Memory B cell (primary cell): ENCODE results near the gene HSPBP1.
"Not testable (repeated sequence)": the region's sequence is repeated elsewhere in the genome, so short reads cannot be mapped to it uniquely, and the experiment has no call there.

Source experiments
- ATAC-seq: fragments of 150-1000 bp; cut with Tn5 transposase; 2 replicates; pipeline ENCODE4 v1.10.0; 2021; ENCODE audit warnings: low read depth, mild to moderate bottlenecking, moderate library complexity
- DNase-seq, 2 donors: peaks; one replicate each; pipeline ENCODE4 v3.0.0; 2022; ENCODE audit warnings: low spot score in 2 of 2
- H3K27ac Mint-ChIP-seq: one replicate; pipeline ENCODE4 v1.8.0; 2022; ENCODE audit warnings: mild to moderate bottlenecking, moderate library complexity, mixed read lengths
- H3K27me3 Mint-ChIP-seq: one replicate; pipeline ENCODE4 v1.8.0; 2022; ENCODE audit warnings: mixed read lengths
- H3K36me3 Mint-ChIP-seq: one replicate; pipeline ENCODE4 v1.8.0; 2022; ENCODE audit warnings: mild to moderate bottlenecking, mixed read lengths
- H3K4me1 Mint-ChIP-seq: one replicate; pipeline ENCODE4 v1.8.0; 2022; ENCODE audit warnings: mixed read lengths
- H3K4me3 Mint-ChIP-seq: one replicate; pipeline ENCODE4 v1.8.0; 2022; ENCODE audit warnings: mild to moderate bottlenecking, moderate library complexity, mixed read lengths
- H3K9me3 Mint-ChIP-seq: one replicate; pipeline ENCODE4 v1.8.0; 2022; ENCODE audit warnings: mixed read lengths

Gene HSPBP1

DNA sequence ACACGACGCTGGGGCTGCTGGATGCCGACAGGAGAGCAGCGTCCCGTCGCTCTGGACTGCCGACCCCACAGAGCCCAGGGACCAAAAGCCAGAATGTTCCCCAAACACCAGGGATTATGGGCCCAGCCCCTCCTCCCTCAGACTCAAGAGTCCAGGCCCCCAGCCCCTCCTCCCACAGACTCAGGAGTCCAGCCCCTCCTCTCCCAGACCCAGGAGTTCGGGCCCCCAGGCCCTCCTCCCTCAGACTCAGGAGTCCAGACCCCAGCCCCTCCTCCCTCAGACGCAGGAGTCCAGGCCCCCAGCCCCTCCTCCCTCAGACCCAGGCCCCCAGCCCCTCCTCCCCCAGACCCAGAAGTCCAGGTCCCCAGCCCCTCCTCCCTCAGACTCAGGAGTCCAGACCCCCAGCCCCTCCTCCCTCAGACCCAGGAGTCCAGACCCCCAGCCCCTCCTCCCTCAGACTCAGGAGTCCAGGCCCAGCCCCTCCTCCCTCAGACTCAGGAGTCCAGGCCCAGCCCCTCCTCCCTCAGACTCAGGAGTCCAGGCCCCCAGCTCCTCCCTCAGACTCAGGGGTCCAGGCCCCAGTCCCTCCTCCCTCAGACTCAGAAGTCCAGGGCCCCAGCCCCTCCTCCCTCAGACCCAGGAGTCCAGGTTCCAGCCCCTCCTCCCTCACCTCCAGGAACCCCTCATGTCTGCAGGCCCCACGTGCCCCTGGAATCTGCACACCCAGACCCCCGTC is 55.1 kb downstream of the HSPBP1 start:
- H3K4me1 Mint-ChIP-seq, DNase-seq, H3K27ac Mint-ChIP-seq, ATAC-seq, H3K27me3 Mint-ChIP-seq, H3K9me3 Mint-ChIP-seq, H3K4me3 Mint-ChIP-seq: not testable (repeated sequence)
- H3K36me3 Mint-ChIP-seq, result peaks cover 23% of the 10 kb centered on the region

DNA sequence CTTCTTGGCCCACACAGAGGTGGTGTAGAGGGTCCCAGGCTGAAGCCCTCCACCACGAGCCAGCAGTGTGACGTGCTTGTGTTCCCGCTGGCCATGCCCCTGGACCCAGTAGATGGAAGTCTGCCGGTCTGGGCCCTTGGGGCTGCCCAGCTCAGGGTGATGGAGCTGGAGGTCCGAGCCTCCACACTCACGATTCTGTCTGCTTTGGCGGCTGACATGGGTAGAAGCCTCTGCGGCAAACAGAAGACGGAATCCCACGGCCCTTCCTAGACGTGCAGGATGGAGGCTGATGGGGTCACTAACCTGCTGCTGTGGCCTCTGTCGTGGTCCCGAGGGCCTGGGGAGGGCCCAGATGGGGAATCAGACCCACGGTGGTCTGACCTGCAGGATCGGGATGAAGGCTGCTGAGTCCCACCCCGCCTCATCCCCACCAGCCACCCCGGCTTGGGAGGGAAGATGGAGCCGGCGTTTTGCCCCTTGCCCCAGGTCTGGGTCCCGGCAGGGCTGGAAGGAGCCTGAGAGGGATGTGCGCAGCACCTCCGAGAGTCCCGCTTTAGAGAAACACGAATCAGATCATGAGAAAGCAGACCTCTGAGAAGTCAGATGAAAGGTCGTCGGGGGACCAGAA is 55.8 kb downstream of the HSPBP1 start:
- Mint-ChIP-seq H3K9me3 (peaks cover 5% of the 10 kb centered on the region), H3K27ac (no peak overlapping the region), H3K4me3 (no peak overlapping the region), H3K36me3 (peaks cover 21% of the 10 kb centered on the region), H3K27me3 (no peaks in the 10 kb centered on the region), H3K4me1 (peaks cover 5% of the 10 kb centered on the region)
- DNase-seq (no peak), ATAC-seq (no peak)

GRCh38 chr19:55223291-55224037 is 56.4 kb downstream of the HSPBP1 start:
- ATAC-seq (no peak), DNase-seq (no peak)
- Mint-ChIP-seq H3K4me1 (peaks cover 5% of the 10 kb centered on the region), H3K27me3 (no peaks in the 10 kb centered on the region), H3K27ac (no peak overlapping the region), H3K36me3 (peaks cover 19% of the 10 kb centered on the region), H3K9me3 (peaks cover 5% of the 10 kb centered on the region), H3K4me3 (no peak overlapping the region)

DNA sequence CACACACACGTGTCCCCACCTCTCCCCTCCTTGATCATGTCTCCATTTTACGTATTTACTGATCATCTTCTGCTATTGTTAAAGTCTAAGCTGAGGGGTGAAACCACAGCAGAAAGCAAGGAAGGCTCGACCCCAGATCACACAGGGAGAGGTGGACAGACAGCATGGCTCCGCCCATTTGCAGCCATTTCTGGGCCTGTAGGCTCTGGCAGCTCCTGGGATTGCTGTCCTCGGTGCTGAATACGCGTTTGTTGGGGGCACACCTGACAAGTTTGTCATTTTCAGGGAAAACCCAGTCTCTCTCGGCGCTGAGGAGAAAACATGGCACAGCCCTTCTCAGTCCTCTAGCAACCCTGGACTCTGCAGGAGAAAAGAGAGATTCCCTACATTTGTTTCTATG is 59.4 kb downstream of the HSPBP1 start:
- Mint-ChIP-seq H3K36me3 (peaks cover 11% of the 10 kb centered on the region), H3K9me3 (peaks cover 8% of the 10 kb centered on the region), H3K27ac (no peak overlapping the region), H3K4me1 (peaks cover 11% of the 10 kb centered on the region), H3K4me3 (no peak overlapping the region), H3K27me3 (peaks cover 3% of the 10 kb centered on the region)
- DNase-seq (no peak), ATAC-seq (no peak)

DNA sequence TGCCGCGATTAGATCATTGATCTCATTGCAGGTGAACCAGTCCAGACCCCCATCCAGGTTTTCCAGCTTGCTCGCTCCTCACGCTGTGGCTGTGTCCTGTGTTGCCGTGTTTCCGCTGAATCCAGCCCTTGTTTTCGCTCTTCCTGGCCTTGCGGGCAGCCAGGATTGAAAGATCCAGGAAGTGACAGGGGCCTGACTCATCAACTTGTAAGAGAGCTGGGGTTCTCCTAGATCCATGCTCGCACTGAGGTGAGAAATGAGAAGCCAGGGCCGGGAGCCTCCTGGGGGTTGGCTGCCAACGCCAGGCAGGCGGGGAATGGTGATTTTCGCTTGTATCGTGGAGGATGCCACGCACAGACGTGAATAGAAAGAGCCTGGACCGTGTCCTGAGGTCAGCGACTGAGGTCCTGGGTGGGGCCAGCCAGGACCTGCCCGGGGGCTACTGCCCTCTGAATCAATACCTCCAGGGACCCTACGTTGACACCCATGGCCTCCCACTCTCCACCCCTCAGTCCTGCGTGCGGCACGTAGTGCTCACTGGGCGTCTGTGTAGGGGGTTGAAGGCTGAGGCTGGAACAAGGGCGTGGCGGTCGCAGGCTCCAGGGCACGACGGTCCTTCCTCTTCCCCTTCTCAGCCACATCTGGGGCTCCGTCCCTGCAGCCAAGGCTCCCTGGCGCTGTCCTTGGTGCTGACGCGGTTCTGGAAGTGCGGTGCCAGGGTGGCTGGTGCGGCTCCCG is 63.3 kb downstream of the HSPBP1 start:
- Mint-ChIP-seq H3K27ac (peak overlapping the region; percentile 15), H3K4me1 (peaks cover 7% of the 10 kb centered on the region), H3K9me3 (peaks cover 9% of the 10 kb centered on the region), H3K27me3 (peaks cover 7% of the 10 kb centered on the region), H3K4me3 (no peak overlapping the region), H3K36me3 (peaks cover 6% of the 10 kb centered on the region)
- DNase-seq (peak in 1 of 2 donors; percentile 25), ATAC-seq (peak; percentile 53)

- H3K27ac Mint-ChIP-seq, result no peak overlapping the region
- no peak for ATAC-seq
- no peaks in the 10 kb centered on the region for H3K36me3 Mint-ChIP-seq
- no peak overlapping the region for H3K4me3 Mint-ChIP-seq
- H3K4me1 Mint-ChIP-seq, result peaks cover 7% of the 10 kb centered on the region
- H3K9me3 Mint-ChIP-seq, result peaks cover 5% of the 10 kb centered on the region
- no peak for DNase-seq
- peaks cover 13% of the 10 kb centered on the region for H3K27me3 Mint-ChIP-seq
Observed at GRCh38 chr19:55213547-55213946, 66.4 kb downstream of the HSPBP1 start.

GRCh38 chr19:55212447-55212846 is 67.5 kb downstream of the HSPBP1 start:
- no peak for DNase-seq
- Mint-ChIP-seq H3K4me1 (peaks cover 7% of the 10 kb centered on the region), H3K27me3 (peaks cover 13% of the 10 kb centered on the region), H3K9me3 (peaks cover 5% of the 10 kb centered on the region), H3K27ac (no peak overlapping the region), H3K4me3 (no peak overlapping the region), H3K36me3 (no peaks in the 10 kb centered on the region)
- ATAC-seq, result peak; percentile 27
